NB4 (cell line): ENCODE measurements around the gene ACADVL.

Experiments
- MYC ChIP-seq: IDR thresholded peaks from 2 replicates; pipeline ENCODE4 v1.6.1; 2011; ENCODE audit warnings: low read depth, low read length
- POLR2A ChIP-seq: IDR thresholded peaks from 2 replicates; pipeline ENCODE4 v1.6.1; 2011; ENCODE audit warnings: mild to moderate bottlenecking; ENCODE audit not compliant: insufficient read length; ENCODE audit errors: extremely low read depth
- TF ChIP-seq, protein P1 (sequence below): IDR thresholded peaks from one replicate; pipeline ENCODE4 v1.5.1; 2012; ENCODE audit warnings: low read depth, low read length

DNA sequence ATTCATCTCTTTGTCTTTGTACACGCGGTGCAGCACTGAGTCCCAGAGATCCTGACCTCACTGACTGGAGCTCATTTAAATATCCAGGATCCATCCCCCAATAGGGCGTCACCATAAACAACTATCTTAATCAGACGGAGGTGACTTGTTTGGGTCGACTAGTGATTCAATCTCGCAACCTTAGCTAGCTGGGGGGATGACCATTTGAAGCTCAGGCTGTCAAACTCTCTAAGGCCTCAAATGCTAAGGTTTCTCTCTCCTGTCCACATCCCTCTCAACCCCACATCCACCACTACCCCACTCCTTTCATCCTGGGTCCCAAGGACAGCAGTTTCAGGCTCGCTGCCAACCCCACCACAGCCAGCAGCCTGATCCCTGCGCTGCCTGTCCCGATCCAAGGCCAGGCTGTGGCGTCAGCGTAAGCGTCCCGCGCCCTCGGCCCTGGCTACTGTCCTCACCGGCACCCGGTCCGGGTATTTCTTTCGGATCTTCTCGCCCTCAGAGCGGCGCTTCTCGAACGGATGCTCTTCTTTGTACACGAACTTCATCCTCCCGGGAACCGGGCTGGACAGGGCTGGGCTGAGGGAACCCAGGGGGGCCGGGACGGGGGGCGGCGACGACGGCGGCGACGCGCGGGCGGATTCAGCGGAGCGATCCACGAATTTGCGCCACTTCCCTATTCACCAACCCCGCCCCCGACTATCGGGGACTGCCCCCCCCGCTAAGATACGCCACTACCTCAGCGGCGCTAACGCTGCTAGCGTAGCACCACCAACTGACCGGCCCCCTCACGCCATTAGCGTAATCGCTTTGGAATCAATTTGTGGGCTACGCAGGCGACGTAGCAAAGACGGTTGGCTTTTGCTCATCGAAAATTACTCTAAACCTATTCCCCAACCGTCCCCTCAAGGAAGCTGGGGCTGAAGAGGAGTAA is 22.3 kb downstream of the ACADVL start, which contains the start of gene GABARAP:
- TF ChIP-seq, protein P1, sequence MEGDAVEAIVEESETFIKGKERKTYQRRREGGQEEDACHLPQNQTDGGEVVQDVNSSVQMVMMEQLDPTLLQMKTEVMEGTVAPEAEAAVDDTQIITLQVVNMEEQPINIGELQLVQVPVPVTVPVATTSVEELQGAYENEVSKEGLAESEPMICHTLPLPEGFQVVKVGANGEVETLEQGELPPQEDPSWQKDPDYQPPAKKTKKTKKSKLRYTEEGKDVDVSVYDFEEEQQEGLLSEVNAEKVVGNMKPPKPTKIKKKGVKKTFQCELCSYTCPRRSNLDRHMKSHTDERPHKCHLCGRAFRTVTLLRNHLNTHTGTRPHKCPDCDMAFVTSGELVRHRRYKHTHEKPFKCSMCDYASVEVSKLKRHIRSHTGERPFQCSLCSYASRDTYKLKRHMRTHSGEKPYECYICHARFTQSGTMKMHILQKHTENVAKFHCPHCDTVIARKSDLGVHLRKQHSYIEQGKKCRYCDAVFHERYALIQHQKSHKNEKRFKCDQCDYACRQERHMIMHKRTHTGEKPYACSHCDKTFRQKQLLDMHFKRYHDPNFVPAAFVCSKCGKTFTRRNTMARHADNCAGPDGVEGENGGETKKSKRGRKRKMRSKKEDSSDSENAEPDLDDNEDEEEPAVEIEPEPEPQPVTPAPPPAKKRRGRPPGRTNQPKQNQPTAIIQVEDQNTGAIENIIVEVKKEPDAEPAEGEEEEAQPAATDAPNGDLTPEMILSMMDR = no peak
- TF ChIP-seq POLR2A = no peak
- TF ChIP-seq MYC = no peak
